HTERT RPE-1 (cell line): ENCODE measurements around the gene CDK18.

Source experiments
- in situ Hi-C: fragments of 300-500 bp; cut with MboI; formaldehyde crosslinking; loops from 4 replicates; pipeline ENCODE4 v1.14.3; 2020; ENCODE audit warnings: low sequenced_read_pairs

Gene CDK18

GRCh38 chr1:205568135-205568468 is 63.6 kb downstream of the CDK18 start:
- in situ Hi-C loops, result no loop called here

GRCh38 chr1:205568469-205569361 is 64.2 kb downstream of the CDK18 start:
- in situ Hi-C loops, result no loop called here

GRCh38 chr1:205569411-205570172 is 65.1 kb downstream of the CDK18 start:
- in situ Hi-C loops, result no loop called here

- in situ Hi-C loops, result no loop called here
These were observed 65.7 kb downstream of the CDK18 start for GRCh38 chr1:205570173-205570501.

GRCh38 chr1:205570796-205571537 is 66.5 kb downstream of the CDK18 start:
- in situ Hi-C loops, result no loop called here

- in situ Hi-C loops, result no loop called here
These were observed 67.3 kb downstream of the CDK18 start for GRCh38 chr1:205571747-205572146.

- in situ Hi-C loops, result no loop called here
These were observed 68.0 kb downstream of the CDK18 start for GRCh38 chr1:205572421-205572820.

- in situ Hi-C loops, result no loop called here
These were observed 70.9 kb downstream of the CDK18 start for GRCh38 chr1:205575294-205575885.

- in situ Hi-C loops, result no loop called here
These were observed 71.5 kb downstream of the CDK18 start for GRCh38 chr1:205576011-205576410.

GRCh38 chr1:205576805-205577761 is 72.6 kb downstream of the CDK18 start:
- in situ Hi-C loops, result no loop called here

GRCh38 chr1:205577874-205578658 is 73.6 kb downstream of the CDK18 start:
- in situ Hi-C loops, result no loop called here

- in situ Hi-C loops, result no loop called here
These were observed 74.5 kb downstream of the CDK18 start for GRCh38 chr1:205578780-205579571.

GRCh38 chr1:205579711-205580110 is 75.2 kb downstream of the CDK18 start:
- in situ Hi-C loops, result no loop called here

- in situ Hi-C loops, result no loop called here
These were observed 75.9 kb downstream of the CDK18 start for GRCh38 chr1:205580140-205580922.

- in situ Hi-C loops, result no loop called here
These were observed 76.4 kb downstream of the CDK18 start for GRCh38 chr1:205580923-205581180.

- in situ Hi-C loops, result no loop called here
These were observed 77.0 kb downstream of the CDK18 start for GRCh38 chr1:205581321-205581980.

GRCh38 chr1:205582046-205582445 is 77.6 kb downstream of the CDK18 start:
- in situ Hi-C loops, result no loop called here
